Left ventricle myocardium inferior (tissue), 1 donor: Measurements from ENCODE around the gene PTMA. TPM values are rescaled to one million over a fixed set of nuclear protein-coding genes. Genes with fewer than 3 reads are reported as not detected.

Experiments
- DNase-seq: peaks from one replicate; pipeline ENCODE4 v3.0.0-alpha.2; 2020
- H3K27ac ChIP-seq: fragments of 200-600 bp; replicated peaks from 2 replicates; pipeline ENCODE4 v1.8.0; 2021
- H3K27me3 ChIP-seq: fragments of 200-600 bp; 2 replicates; pipeline ENCODE4 v1.8.0; 2021; ENCODE audit warnings: low read depth
- H3K36me3 ChIP-seq: fragments of 200-600 bp; 2 replicates; pipeline ENCODE4 v1.8.0; 2021
- H3K4me1 ChIP-seq: fragments of 200-600 bp; 2 replicates; pipeline ENCODE4 v1.8.0; 2021
- H3K4me3 ChIP-seq: fragments of 200-600 bp; 2 replicates; pipeline ENCODE4 v1.8.0; 2021; ENCODE audit warnings: mild to moderate bottlenecking, moderate library complexity
- H3K9me3 ChIP-seq: fragments of 200-600 bp; replicated peaks from 2 replicates; pipeline ENCODE4 v1.8.0; 2021
- CTCF ChIP-seq: fragments of 200-600 bp; IDR thresholded peaks from 2 replicates; pipeline ENCODE4 v1.8.0; 2021; ENCODE audit warnings: antibody characterized with exemption, mild to moderate bottlenecking, borderline replicate concordance
- intact Hi-C: fragments of 100-400 bp; cut with micrococcal nuclease; formaldehyde crosslinking; loops from one replicate; pipeline ENCODE4 v1.11.0; 2022
- total RNA-seq: library from RNA; stranded (reverse); fragmentation: NEBNext Ultra II Directional; extraction: Animal tissue kit (Norgen Biotek cat#: 25700); gene quantifications from one replicate; pipeline ENCODE4 v1.2.1, GENCODE V29; 2021
- donor health status: DM: no; HTN: yes; CAD: no; lungs with severe emphysema.

The PTMA gene
- total RNA-seq, 1 donor from 2014 or later = 209 TPM

- Histone ChIP-seq H3K27me3 (no peaks in the 10 kb centered on the region), H3K27ac (peak overlapping the region; percentile 75), H3K9me3 (no peaks in the 10 kb centered on the region), H3K36me3 (peaks cover 20% of the 10 kb centered on the region), H3K4me1 (peaks cover 69% of the 10 kb centered on the region), H3K4me3 (no peak overlapping the region)
- peak; percentile 74 for DNase-seq
- intact Hi-C loops = loop anchor here (5.0 kb wide), 1 partner anchor 103 kb away; no protein-coding TSS in a partner anchor
- peak; percentile 91 for TF ChIP-seq CTCF
Observed at GRCh38 chr2:231714639-231715498, 6.5 kb downstream of the PTMA start.

GRCh38 chr2:231715499-231715837 is 7.1 kb downstream of the PTMA start:
- H3K27ac ChIP-seq = no peak overlapping the region
- peak; percentile 3 for TF ChIP-seq CTCF
- H3K36me3 ChIP-seq = peaks cover 20% of the 10 kb centered on the region
- peaks cover 65% of the 10 kb centered on the region for H3K4me1 ChIP-seq
- intact Hi-C loops = loop anchor here (5.0 kb wide), 1 partner anchor 103 kb away; no protein-coding TSS in a partner anchor
- no peaks in the 10 kb centered on the region for H3K9me3 ChIP-seq
- H3K27me3 ChIP-seq = no peaks in the 10 kb centered on the region
- no peak for DNase-seq
- no peak overlapping the region for H3K4me3 ChIP-seq

GRCh38 chr2:231715988-231716616 is 7.8 kb downstream of the PTMA start:
- H3K36me3 ChIP-seq = peaks cover 20% of the 10 kb centered on the region
- H3K27me3 ChIP-seq = no peaks in the 10 kb centered on the region
- intact Hi-C loops = loop anchor here (5.0 kb wide), 1 partner anchor 104 kb away; no protein-coding TSS in a partner anchor
- no peak for DNase-seq
- no peak overlapping the region for H3K4me3 ChIP-seq
- no peak for TF ChIP-seq CTCF
- H3K4me1 ChIP-seq = peaks cover 59% of the 10 kb centered on the region
- H3K9me3 ChIP-seq = no peaks in the 10 kb centered on the region
- H3K27ac ChIP-seq = peak overlapping the region; percentile 51

GRCh38 chr2:231716666-231717280 is 8.4 kb downstream of the PTMA start:
- intact Hi-C loops = loop anchor here (5.0 kb wide), 1 partner anchor 104 kb away; no protein-coding TSS in a partner anchor
- Histone ChIP-seq H3K36me3 (peaks cover 15% of the 10 kb centered on the region), H3K4me1 (peaks cover 52% of the 10 kb centered on the region), H3K27me3 (no peaks in the 10 kb centered on the region), H3K9me3 (no peaks in the 10 kb centered on the region), H3K27ac (peak overlapping the region; percentile 51), H3K4me3 (no peak overlapping the region)
- DNase-seq = no peak
- no peak for TF ChIP-seq CTCF
